ENCODE measurements around the gene POLE4.

Gene POLE4

DNA sequence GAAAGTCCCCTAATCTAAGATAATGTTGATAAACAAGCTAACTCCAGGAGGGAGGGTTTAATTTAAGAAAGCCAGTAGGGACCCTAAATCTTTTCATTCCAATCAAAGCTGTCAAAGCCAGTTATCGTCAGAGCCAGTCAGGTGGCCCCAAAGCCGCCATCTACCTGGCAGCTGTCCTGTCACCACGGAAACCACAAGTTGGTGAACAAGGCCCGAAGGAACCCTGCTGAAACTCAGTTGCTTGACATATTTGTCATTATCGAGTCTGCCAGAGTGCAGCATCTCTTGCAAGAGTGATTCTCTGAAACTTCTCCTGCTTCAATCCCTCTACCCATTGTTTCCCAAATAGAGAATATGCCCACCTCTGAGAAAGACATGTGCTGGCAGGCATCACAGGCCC is 30.8 kb upstream of the POLE4 start:
- TF ChIP-seq POLR2A (IDR thresholded peaks at IDR 0.05; ENCODE audit: low read length) (no peak), GATA1 (IDR thresholded peaks at IDR 0.05; ENCODE audit: low read depth, low read length) (no peak)
- DNase-seq = no peak

GRCh38 chr2:74930811-74931486 is 27.5 kb upstream of the POLE4 start:
- no peak for DNase-seq
- TF ChIP-seq GATA1 (IDR thresholded peaks at IDR 0.05; ENCODE audit: low read depth, low read length) (no peak), POLR2A (IDR thresholded peaks at IDR 0.05; ENCODE audit: low read length) (no peak)

- no peak for DNase-seq
- no peak for TF ChIP-seq POLR2A (IDR thresholded peaks at IDR 0.05; ENCODE audit: low read length)
- TF ChIP-seq GATA1 (IDR thresholded peaks at IDR 0.05; ENCODE audit: low read depth, low read length) = no peak
These were observed 26.5 kb upstream of the POLE4 start for GRCh38 chr2:74931940-74932339.

DNA sequence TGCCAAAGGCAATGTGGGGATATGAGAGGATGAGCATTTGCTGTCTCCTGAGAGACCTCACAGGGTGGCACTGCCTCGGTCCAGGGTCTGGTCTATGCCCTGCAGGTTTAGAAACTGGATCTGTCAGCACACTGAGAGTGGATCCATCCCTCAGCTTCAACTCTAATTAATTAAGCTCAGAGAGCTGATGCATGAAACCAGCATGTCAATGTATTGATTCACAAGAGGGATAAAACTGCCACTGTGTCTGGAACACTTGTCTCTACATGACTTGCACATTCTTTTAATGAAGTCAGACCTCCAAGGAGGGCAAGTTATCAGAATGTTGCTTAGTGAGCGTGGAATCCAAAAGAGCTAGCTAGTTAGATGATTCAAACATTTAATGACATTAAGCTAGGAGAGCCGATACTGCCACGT is 22.5 kb upstream of the POLE4 start:
- DNase-seq = no peak
- no peak for TF ChIP-seq GATA1 (IDR thresholded peaks at IDR 0.05; ENCODE audit: low read depth, low read length)
- no peak for TF ChIP-seq POLR2A (IDR thresholded peaks at IDR 0.05; ENCODE audit: low read length)

DNA sequence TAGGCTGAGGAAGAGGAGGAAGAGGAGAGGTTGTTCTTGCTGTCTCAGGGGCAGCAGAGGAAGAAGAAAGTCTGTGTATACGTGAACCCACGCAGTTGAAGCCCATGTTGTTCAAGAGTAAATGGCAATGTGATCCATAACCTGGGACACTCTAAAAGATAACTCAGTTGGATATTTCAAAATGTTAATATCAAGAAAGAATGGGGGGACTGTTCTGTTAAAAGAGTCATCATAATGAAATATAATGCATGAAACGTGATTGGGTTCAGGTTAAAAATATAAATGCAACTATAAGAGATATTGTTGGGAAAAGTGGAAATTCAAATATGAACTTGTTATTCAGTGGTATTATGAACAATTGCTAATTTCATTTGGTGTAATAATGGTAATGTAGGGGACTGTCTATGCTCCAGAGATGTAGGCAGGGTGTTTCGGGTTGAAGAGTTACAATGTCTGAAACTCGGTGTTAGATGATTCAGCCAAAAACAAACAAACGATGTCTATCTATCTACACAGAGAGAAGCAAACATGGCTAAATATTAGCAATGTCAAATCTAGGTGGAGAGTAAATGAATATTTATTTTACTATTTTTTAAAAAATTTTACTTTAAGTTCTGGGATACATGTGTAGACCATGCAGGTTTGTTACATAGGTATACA is 21.1 kb upstream of the POLE4 start:
- no peak for TF ChIP-seq GATA1 (IDR thresholded peaks at IDR 0.05; ENCODE audit: low read depth, low read length)
- TF ChIP-seq POLR2A (IDR thresholded peaks at IDR 0.05; ENCODE audit: low read length) = no peak
- DNase-seq = no peak

GRCh38 chr2:74938264-74938663 is 20.2 kb upstream of the POLE4 start:
- DNase-seq = no peak
- no peak for TF ChIP-seq POLR2A (IDR thresholded peaks at IDR 0.05; ENCODE audit: low read length)
- TF ChIP-seq GATA1 (IDR thresholded peaks at IDR 0.05; ENCODE audit: low read depth, low read length) = no peak

- no peak for DNase-seq
- TF ChIP-seq GATA1 (IDR thresholded peaks at IDR 0.05; ENCODE audit: low read depth, low read length) = no peak
- TF ChIP-seq POLR2A (IDR thresholded peaks at IDR 0.05; ENCODE audit: low read length) = no peak
These were observed 18.3 kb upstream of the POLE4 start for GRCh38 chr2:74939919-74940812.

DNA sequence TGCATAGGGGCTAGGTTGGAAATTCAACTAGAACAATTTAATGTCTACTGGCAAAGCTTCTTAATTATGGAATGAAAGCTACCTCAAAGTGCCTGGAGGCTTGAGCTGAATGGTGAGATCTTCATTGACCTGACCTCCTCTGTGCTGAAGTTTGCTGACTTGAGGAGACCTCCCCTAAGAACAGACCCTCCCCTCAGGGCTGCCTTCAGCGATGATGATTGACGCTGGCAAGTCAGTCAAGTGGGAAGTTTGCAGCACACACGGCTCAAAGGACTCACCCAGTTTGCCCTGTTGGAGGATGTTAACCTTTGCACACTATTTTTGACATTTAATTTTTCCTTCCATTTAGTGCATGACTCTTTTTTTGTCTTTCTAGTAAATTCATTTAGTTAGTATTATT is 17.2 kb upstream of the POLE4 start:
- DNase-seq = no peak

GRCh38 chr2:74942263-74942662 is 16.2 kb upstream of the POLE4 start:
- no peak for TF ChIP-seq GATA1 (IDR thresholded peaks at IDR 0.05; ENCODE audit: low read depth, low read length)
- TF ChIP-seq POLR2A (IDR thresholded peaks at IDR 0.05; ENCODE audit: low read length) = no peak
- no peak for DNase-seq

More for the DNA sequence above, 17.2 kb upstream of the POLE4 start:
- no peak for TF ChIP-seq GATA1 (IDR thresholded peaks at IDR 0.05; ENCODE audit: low read depth, low read length)
- TF ChIP-seq POLR2A (IDR thresholded peaks at IDR 0.05; ENCODE audit: low read length) = no peak

DNA sequence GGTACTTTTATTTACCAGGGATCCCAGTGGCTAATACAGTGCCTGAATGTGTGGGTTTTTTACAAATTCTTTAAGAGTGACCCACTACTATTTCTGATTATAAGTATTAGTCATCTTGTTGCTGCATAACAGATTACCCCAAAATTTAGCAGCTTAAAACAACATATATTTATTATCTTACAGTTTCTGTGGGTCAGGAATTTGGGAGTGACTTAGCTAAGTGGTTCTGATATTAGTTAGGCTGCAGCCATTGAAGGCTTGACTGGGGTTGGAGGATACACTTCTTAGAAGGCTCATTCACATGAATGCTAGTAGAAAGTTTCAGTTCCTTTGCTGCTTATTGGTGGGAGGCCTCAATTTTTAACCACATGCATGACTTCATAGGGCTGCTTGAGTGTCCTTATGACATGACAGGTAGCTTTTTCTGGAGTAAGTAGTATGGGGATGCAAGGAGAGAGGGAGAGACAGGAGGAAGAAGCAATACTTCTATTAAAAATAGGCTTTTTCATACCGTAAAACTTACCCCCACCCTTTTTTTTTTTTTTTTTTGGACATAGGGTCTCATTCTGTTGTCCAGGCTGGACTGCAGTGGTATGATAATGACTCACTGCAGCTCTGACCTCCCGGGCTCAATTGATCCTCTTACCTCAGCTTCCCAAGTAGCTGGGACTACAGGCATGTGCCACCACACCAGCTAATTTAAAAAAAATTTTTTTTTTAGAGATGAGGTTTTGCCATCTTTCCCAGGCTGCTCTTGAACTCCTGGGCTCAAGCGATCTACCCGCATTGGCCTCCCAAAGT is 13.3 kb upstream of the POLE4 start:
- DNase-seq = no peak
- no peak for TF ChIP-seq POLR2A (IDR thresholded peaks at IDR 0.05; ENCODE audit: low read length)

DNA sequence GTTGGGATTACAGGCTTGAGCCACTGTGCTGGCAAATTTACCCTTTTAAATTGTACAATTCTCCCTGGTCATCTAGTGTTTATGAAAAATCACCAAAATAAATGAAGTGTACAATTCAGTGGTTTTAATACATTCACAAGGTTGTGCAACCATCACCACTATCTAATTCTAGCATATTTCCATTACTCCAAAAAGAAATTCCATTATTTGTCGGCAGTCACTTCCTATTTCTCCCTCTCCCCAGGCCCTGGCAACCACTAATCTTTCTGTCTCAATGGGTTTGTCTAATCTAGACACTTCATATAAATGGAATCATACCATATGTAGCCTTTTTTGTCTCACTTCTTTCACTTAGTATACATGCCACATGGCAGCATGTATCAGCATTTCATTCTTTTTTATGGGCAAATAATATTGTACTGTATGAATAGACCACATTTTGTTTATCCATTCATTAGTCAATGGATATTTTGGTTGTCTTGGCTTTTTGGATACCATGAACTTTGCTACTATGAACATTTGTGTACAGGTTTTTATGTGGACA is 12.6 kb upstream of the POLE4 start:
- no peak for TF ChIP-seq GATA1 (IDR thresholded peaks at IDR 0.05; ENCODE audit: low read depth, low read length)
- DNase-seq = no peak

DNA sequence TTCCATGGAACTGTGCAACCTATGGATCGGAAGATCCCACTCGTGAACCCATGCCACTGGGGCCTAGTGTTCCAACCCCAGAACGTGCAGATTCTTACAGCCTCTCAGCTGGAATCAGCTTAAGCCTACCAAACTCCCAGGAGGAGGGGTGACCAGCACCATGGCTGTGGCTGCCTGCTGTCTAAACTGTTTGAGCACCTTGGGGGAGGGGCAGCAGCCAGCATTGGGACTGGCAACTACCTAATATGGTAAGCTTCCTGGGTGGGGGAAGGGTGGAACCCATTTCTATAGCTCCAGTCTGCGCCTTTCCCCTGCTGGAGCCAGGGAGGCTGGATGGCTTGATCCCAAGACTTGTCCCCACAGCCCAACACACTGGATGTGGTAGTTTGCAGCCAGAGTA is 10.7 kb upstream of the POLE4 start:
- TF ChIP-seq GATA1 (IDR thresholded peaks at IDR 0.05; ENCODE audit: low read depth, low read length) (no peak), POLR2A (IDR thresholded peaks at IDR 0.05; ENCODE audit: low read length) (no peak)

DNA sequence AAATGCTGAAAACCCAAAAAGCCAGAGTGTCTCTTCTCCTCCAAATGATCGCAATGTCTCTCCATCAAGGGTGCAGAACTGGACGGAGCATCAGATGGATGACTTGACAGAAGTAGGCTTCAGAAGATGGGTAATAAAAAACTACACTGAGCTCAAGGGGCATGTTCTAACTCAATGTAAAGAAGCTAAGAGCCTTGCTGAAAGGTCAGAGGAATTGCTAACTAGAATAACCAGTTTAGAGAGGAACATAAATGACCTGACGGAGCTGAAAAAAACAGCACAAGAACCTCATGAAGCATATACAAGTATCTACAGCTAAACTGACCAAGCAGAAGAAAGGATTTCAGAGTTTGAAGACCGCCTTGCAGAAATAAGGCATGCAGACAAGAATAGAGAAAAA is 9.7 kb upstream of the POLE4 start:
- no peak for DNase-seq
- no peak for TF ChIP-seq GATA1 (IDR thresholded peaks at IDR 0.05; ENCODE audit: low read depth, low read length)
- TF ChIP-seq POLR2A (IDR thresholded peaks at IDR 0.05; ENCODE audit: low read length) = no peak

More for the DNA sequence above, 10.7 kb upstream of the POLE4 start:
- no peak for DNase-seq

All from erythroblast (primary cell).